A549 (cell line): ENCODE data around the gene SPIN1.

Experiments used
- MYC ChIP-seq: IDR thresholded peaks from 2 replicates; pipeline ENCODE4 v1.6.1; 2012; ENCODE audit warnings: mild to moderate bottlenecking, inconsistent platforms, low read length, improper control_type of control experiment, borderline replicate concordance
- POLR2A ChIP-seq: IDR thresholded peaks from 2 replicates; pipeline ENCODE4 v1.6.1; 2012; ENCODE audit warnings: mild to moderate bottlenecking, low read length
- TF ChIP-seq, protein P1 (sequence below): fragments of >200 bp; sonication (Bioruptor Twin); formaldehyde crosslinking; IDR thresholded peaks from 3 replicates; pipeline ENCODE4 v1.5.1; 2016
- TF ChIP-seq, protein P2 (sequence below): fragments of 450-650 bp; IDR thresholded peaks from 2 replicates; pipeline ENCODE4 v1.6.1; 2014; ENCODE audit warnings: antibody characterized with exemption

DNA sequence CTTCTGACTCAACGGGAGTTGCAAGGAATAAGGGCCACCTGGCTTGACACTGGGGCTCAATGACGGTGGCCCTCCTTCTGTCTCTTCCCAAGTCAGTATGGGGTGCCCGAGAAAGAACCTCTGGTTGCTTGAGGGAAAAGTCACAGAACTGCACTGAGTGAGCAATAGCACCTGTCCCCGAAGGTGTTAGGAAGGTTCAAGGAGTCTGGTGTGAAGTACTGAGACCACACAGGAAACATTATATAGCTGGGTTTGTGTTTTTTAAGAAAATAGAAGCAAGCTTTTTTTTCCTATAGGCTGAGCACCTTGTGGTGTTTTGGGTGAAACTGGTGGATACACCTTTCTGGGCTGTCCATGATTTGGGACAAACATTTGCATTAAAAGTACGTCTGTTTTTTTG is 62.9 kb downstream of the SPIN1 start:
- TF ChIP-seq POLR2A (no peak), MYC (no peak)
- TF ChIP-seq, protein P1, sequence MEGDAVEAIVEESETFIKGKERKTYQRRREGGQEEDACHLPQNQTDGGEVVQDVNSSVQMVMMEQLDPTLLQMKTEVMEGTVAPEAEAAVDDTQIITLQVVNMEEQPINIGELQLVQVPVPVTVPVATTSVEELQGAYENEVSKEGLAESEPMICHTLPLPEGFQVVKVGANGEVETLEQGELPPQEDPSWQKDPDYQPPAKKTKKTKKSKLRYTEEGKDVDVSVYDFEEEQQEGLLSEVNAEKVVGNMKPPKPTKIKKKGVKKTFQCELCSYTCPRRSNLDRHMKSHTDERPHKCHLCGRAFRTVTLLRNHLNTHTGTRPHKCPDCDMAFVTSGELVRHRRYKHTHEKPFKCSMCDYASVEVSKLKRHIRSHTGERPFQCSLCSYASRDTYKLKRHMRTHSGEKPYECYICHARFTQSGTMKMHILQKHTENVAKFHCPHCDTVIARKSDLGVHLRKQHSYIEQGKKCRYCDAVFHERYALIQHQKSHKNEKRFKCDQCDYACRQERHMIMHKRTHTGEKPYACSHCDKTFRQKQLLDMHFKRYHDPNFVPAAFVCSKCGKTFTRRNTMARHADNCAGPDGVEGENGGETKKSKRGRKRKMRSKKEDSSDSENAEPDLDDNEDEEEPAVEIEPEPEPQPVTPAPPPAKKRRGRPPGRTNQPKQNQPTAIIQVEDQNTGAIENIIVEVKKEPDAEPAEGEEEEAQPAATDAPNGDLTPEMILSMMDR: no peak
- TF ChIP-seq, protein P2, sequence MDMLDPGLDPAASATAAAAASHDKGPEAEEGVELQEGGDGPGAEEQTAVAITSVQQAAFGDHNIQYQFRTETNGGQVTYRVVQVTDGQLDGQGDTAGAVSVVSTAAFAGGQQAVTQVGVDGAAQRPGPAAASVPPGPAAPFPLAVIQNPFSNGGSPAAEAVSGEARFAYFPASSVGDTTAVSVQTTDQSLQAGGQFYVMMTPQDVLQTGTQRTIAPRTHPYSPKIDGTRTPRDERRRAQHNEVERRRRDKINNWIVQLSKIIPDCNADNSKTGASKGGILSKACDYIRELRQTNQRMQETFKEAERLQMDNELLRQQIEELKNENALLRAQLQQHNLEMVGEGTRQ: no peak
